NT2/D1 (cell line): ENCODE data around the gene FBLN1.

ENCODE experiments used
- YY1 ChIP-seq: IDR thresholded peaks from 2 replicates; pipeline ENCODE4 v1.6.1; 2011; ENCODE audit not compliant: insufficient read length, insufficient read depth
- ZNF274 ChIP-seq: IDR thresholded peaks from 2 replicates; pipeline ENCODE4 v1.6.1; 2011; ENCODE audit warnings: mild to moderate bottlenecking, low read depth, low read length

DNA sequence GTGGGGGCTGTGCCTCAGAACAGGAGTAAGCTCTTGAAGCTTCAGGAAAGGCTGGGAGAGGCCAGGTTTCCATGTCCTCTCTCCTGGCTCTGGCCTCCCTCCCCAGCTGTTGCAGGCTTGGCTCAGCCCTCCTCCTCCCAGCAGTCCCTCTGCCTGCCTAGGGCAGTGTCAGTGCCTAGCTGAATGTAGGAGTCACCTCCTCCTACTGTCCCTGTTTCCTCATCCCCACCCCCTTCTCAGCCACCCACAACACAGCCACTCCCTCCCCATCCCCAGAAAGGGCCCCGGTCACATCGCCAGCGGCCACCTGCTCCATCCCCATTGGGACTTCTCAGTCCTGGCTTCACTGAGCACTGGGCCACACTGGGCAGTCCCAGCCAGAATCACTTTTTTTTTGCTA is 2.9 kb upstream of the FBLN1 start:
- no peak for TF ChIP-seq YY1
- no peak for TF ChIP-seq ZNF274
